NT2/D1 (cell line): Measurements from ENCODE around the gene CNOT11.

Source experiments
- DNase-seq: peaks from one replicate; pipeline ENCODE4 v3.0.0-alpha.2; 2011; ENCODE audit warnings: low read depth, low spot score
- H3K27me3 ChIP-seq: 2 replicates; pipeline ENCODE4 v1.6.0; 2011; ENCODE audit warnings: mild to moderate bottlenecking; ENCODE audit not compliant: insufficient read length, insufficient read depth
- H3K36me3 ChIP-seq: 2 replicates; pipeline ENCODE4 v1.6.1; 2011; ENCODE audit warnings: mild to moderate bottlenecking, low read length, mixed read lengths; ENCODE audit not compliant: insufficient read depth, insufficient read length
- H3K4me1 ChIP-seq: 2 replicates; pipeline ENCODE4 v1.5.1; 2011; ENCODE audit not compliant: insufficient read depth, insufficient read length
- H3K4me3 ChIP-seq: 2 replicates; pipeline ENCODE4 v1.5.1; 2011; ENCODE audit warnings: low read depth; ENCODE audit not compliant: insufficient read length
- H3K9ac ChIP-seq: 2 replicates; pipeline ENCODE4 v1.6.0; 2011; ENCODE audit warnings: low read depth; ENCODE audit not compliant: insufficient read length
- H3K9me3 ChIP-seq: 2 replicates; pipeline ENCODE4 v1.5.1; 2011; ENCODE audit warnings: mild to moderate bottlenecking, low read length; ENCODE audit not compliant: insufficient read depth
- SUZ12 ChIP-seq: IDR thresholded peaks from 2 replicates; pipeline ENCODE4 v1.6.1; 2011; ENCODE audit not compliant: insufficient read length, insufficient read depth; ENCODE audit errors: extremely low read depth
- YY1 ChIP-seq: IDR thresholded peaks from 2 replicates; pipeline ENCODE4 v1.6.1; 2011; ENCODE audit not compliant: insufficient read length, insufficient read depth
- ZNF274 ChIP-seq: IDR thresholded peaks from 2 replicates; pipeline ENCODE4 v1.6.1; 2011; ENCODE audit warnings: mild to moderate bottlenecking, low read depth, low read length

Gene CNOT11

DNA sequence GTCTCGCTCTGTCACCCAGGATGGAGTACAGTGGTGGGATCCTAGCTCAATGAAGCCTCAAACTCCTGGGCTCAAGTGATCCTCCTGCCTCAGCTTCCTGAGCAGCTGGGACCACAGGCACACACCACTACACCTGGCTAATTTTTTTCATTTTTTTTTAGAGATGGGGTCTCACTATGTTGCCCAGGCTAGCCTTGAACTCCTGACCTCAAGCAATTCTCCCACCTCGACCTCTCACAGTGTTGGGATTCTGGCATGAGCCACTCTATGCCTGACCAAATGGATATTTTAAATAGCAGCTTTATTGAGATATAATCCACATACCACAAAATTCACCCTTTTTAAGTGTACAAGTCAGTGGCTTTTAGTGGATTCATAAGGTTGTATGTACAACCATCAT is 44.7 kb downstream of the CNOT11 start:
- Histone ChIP-seq H3K9me3 (no peaks in the 10 kb centered on the region), H3K36me3 (peaks cover 36% of the 10 kb centered on the region)

DNA sequence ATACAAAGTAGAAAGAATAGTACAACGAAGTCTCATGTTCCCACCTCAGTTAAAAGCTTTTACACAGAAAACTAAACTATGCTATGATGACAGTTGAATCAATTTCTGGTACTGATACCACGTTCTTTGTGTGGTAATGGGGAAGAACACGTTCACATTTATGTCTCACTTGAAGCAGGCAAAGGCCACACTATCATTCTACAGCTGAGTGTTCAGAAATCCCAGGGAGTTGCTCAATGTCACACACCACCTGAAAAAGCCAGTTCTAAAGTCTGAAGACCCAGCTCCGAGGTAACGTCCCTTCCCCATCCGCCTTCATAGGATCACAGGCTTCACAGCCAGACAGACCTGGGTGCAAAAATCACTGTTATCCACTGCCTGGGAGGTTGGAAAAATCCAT is 46.9 kb downstream of the CNOT11 start:
- Histone ChIP-seq H3K36me3 (peaks cover 35% of the 10 kb centered on the region), H3K27me3 (no peaks in the 10 kb centered on the region), H3K9ac (no peak overlapping the region), H3K4me1 (no peaks in the 10 kb centered on the region), H3K9me3 (no peaks in the 10 kb centered on the region), H3K4me3 (no peak overlapping the region)
- DNase-seq: no peak
- TF ChIP-seq YY1 (no peak), SUZ12 (no peak), ZNF274 (no peak)

More for the DNA sequence above, 44.7 kb downstream of the CNOT11 start:
- no peaks in the 10 kb centered on the region for H3K27me3 ChIP-seq
- no peak for DNase-seq
- H3K9ac ChIP-seq: no peak overlapping the region
- H3K4me1 ChIP-seq: no peaks in the 10 kb centered on the region
- TF ChIP-seq ZNF274 (no peak), SUZ12 (no peak), YY1 (no peak)
- H3K4me3 ChIP-seq: no peak overlapping the region

DNA sequence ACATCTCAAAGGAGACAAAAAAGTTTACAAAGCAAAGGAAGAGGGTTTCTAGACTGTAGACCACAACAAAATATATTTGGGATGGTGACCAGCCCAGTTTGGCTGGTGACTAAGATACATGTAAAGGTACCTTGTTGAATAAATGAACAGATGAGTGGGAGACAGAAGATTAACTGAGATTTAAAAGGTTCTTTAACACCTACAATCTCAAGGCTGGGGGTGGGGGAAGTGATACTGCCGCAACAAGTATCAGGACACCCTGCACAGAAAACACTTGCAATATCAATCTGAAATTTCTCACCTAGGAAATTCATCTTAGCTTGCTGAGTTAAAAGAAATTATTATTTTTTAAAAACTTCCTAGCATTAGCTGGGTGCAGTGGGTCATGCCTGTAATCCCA is 47.5 kb downstream of the CNOT11 start:
- no peaks in the 10 kb centered on the region for H3K4me1 ChIP-seq

DNA sequence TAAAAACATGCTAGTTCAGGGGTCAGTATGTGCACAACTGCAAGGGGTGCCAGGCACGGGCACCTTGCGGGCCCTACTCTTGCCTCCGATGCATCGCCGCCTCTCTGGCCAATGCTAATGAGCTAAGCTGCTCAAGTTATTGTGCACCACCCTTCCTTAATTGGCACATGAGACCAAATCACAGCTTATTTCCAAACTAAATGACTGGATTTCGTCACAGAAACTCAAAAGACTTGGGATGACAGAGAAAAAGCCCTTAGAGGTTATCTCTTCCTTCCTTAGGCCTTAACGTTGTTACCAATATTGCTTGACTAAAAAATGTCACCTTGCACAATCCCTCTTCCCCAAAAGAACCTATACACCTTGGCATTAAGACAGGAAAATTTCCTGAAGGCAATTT is 48.1 kb downstream of the CNOT11 start:
- H3K9me3 ChIP-seq: no peaks in the 10 kb centered on the region
- DNase-seq: no peak
- H3K9ac ChIP-seq: no peak overlapping the region
- no peaks in the 10 kb centered on the region for H3K4me1 ChIP-seq
- H3K36me3 ChIP-seq: peaks cover 31% of the 10 kb centered on the region
- no peaks in the 10 kb centered on the region for H3K27me3 ChIP-seq
- no peak for TF ChIP-seq ZNF274
- no peak for TF ChIP-seq YY1
- TF ChIP-seq SUZ12: no peak
- no peak overlapping the region for H3K4me3 ChIP-seq

More for the DNA sequence above, 47.5 kb downstream of the CNOT11 start:
- H3K4me3 ChIP-seq: no peak overlapping the region
- H3K36me3 ChIP-seq: peaks cover 31% of the 10 kb centered on the region
- TF ChIP-seq ZNF274: no peak
- TF ChIP-seq YY1: no peak
- TF ChIP-seq SUZ12: no peak
- H3K9ac ChIP-seq: no peak overlapping the region
- no peaks in the 10 kb centered on the region for H3K27me3 ChIP-seq
- H3K9me3 ChIP-seq: no peaks in the 10 kb centered on the region
- DNase-seq: no peak

DNA sequence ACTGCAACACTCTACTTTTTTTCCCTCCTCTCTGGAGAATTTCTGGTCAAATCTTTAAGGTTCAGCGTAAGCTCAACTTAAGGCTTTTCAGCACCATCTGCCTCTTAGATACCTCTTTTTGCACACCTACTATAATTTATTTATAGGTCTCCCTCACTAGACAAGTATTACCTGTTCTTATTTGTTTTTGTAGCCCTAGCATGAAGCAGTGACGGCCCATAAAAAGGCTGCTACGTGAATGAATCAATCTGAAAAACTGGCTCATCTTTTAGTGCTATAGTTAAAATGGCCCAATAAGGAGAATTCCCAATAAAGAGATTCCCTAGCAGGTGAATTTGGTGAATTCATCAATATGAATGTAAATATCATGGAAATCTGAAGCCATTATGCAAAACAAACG is 49.3 kb downstream of the CNOT11 start:
- DNase-seq: no peak
- TF ChIP-seq ZNF274 (no peak), YY1 (no peak), SUZ12 (no peak)
- no peaks in the 10 kb centered on the region for H3K27me3 ChIP-seq
- no peaks in the 10 kb centered on the region for H3K9me3 ChIP-seq
- H3K4me1 ChIP-seq: peaks cover 1% of the 10 kb centered on the region
- H3K4me3 ChIP-seq: no peak overlapping the region
- no peak overlapping the region for H3K9ac ChIP-seq
- H3K36me3 ChIP-seq: peaks cover 42% of the 10 kb centered on the region

DNA sequence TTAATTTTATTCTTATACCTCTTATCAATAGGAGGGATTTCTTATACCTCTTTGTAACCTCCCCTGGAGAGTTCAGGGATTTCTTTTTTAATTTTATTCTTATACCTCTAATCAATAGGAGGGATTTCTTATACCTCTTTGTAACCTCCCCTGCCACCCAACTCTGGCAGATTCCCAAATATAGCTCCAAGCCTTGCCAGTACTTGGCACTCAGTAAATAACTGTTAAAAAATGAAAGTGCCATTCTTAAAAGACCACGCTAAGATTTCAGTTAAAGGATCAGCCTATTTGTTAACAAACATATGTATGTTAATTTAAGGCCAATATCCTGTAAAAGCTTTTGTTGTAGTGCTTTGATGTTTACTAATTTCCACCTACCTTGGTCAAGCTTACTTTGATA is 51.0 kb downstream of the CNOT11 start:
- H3K4me1 ChIP-seq: peaks cover 2% of the 10 kb centered on the region
- peaks cover 7% of the 10 kb centered on the region for H3K27me3 ChIP-seq
- H3K9ac ChIP-seq: no peak overlapping the region
- peaks cover 43% of the 10 kb centered on the region for H3K36me3 ChIP-seq
- no peak for DNase-seq
- no peak overlapping the region for H3K4me3 ChIP-seq
- TF ChIP-seq ZNF274 (no peak), SUZ12 (no peak), YY1 (no peak)
- H3K9me3 ChIP-seq: no peaks in the 10 kb centered on the region

DNA sequence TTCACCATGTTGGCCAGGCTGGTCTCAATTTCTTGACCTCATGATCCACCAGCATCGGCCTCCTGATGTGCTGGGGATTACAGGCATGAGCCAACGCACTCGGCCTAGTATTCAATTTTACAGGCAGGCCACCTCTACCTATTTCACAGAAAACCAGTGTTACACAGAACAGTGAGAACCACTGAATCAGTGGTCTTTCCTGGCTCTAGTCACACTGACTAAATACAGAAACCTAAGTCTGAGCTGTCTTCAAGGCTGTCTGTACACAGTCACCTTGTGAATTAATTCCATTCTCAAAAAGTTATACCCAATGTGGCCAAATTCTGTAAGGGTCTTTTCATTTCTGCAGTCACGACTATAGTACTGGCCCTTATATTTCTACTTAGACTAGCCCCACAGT is 52.3 kb downstream of the CNOT11 start:
- Histone ChIP-seq H3K36me3 (peaks cover 36% of the 10 kb centered on the region), H3K4me3 (no peak overlapping the region), H3K9me3 (no peaks in the 10 kb centered on the region), H3K9ac (no peak overlapping the region), H3K4me1 (peaks cover 2% of the 10 kb centered on the region), H3K27me3 (peaks cover 7% of the 10 kb centered on the region)
- DNase-seq: no peak
- TF ChIP-seq ZNF274 (no peak), SUZ12 (no peak), YY1 (no peak)
